ENCODE results near the gene ADARB2.
"Not testable (repeated sequence)": the region's sequence is repeated elsewhere in the genome, so short reads cannot be mapped to it uniquely, and the experiment has no call there.

Gene ADARB2

DNA sequence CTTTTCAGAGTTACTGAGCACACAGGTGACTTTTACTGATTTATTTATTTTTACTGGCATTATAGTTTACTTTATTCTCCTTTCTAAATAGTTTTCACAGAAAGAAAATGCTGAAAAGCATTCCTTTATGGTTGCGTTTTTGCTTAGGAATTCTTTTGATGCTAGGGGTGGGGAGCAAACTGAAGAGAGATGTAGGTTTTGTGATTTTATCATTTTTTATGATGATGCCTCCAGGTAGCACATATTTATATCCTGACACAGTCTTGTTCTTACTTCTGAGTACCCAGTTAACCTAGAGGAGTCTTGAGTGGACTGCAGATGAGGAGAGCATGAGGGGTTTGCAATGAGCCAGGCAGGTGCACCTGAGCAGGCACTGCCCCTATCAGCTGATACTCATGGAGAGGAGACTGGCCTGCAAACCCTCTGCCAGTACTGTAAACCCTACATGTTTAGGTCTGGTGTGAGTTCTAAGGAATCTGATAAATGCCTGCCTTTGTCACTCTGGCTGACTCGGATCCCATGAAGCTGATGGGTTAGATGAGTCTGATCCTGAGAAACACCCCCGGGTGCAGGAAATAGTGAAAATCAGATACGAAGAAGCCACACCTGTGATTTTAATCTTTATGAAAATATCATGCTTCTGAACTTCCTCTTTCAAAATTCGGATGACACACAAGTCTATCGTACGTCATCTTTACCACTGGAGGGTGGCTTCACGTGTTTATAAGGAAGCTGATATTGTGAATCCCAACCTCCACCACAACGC is 378.3 kb downstream of the ADARB2 start:
- no peak for DNase-seq (ENCODE audit: low read depth, low spot score)

DNA sequence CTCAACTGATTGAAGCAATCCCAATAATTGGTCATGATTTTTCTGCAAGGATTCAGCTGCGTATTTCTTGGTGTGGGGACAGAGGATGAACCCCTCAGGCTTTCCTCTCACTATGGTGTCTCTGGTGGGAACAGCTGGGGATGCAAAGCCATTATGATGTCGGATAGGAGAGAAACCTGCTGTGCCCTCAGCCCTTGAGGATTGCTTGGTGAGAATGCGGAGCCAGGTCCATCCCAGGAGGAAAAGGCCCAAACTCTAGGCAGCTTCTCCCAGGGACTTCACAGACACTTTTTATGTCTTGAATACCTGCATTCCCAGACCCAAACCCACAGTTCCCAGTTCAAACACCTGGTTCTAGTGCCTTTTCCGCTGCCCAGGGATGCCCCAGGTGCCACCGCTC is 379.2 kb downstream of the ADARB2 start:
- no peak for DNase-seq (ENCODE audit: low read depth, low spot score)

DNA sequence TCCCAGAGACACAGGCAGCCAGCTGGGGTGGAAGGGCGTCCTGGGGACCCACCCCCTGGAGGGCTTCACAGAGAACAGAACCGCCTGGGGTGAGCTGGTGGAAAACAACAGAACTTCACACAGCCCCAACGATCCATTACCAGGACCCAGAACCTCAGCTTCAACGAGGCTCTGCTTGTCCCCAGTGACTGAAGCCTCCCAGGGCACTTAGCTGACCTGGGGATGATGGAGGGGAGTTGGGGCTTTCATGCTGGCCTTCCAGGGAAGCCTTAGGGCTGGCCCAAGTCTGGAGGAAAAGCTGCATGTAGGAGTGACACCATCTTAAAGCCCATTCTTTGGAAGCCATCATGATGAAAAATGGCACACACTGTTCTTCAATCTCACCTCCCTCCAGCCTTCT is 381.0 kb downstream of the ADARB2 start:
- DNase-seq (ENCODE audit: low read depth, low spot score) = no peak

DNA sequence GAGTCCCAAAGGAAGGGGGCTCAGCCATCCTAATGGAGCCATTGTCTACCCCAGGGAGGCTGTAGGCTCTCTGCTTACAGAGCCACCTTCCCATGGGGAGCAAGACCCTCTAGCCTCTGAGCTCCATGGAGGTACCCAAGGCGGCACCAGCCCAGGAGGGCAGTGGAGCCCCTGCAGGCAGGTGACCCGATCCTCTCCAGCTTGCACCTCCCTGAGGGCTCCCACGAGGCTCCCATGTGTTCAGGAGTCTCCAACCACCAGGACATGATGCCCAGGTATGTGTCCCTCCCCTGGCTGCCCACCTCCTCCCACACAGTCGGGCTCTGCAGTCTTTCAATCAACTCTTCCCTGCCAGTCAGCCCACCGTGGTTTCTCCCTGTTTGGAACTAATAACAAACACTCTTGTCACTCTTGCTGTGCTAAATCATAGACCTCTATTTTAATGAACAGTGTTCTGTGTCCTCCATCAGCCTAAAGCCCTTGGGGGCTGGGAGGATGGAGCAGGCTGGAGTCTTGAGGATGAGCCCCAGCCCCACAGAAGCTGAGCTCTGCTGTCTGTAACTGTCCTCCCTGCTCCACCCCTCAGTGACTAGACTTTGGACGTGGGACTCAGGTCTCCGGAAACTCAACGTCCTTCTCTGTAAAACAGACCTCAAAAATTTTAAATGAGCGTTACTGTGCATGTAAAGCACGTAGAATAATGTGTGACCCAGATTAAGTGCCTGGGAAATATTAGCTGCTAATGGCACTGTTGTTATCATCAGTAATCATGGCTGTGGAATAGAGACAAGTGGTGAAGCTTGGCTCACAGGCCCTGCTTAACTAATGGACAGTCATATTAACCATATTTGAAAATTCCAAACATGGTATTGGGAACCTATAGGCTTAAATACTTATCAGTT is 382.3 kb downstream of the ADARB2 start:
- DNase-seq (ENCODE audit: low read depth, low spot score) = no peak

DNA sequence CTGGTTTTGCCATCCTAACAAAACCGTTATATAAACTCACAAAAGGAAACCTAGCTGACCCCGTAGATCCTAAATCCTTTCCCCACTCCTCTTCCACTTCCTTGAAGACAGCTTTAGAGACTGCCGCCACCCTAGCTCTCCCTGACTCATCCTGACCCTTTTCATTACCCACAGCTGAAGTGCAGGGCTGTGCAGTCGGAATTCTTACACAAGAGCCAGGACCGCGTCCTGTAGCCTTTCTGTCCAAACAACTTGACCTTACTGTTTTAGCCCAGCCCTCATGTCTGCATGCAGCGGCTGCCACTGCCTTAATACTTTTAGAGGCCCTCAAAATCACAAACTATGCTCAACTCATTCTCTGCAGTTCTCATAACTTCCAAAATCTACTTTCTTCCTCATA is 385.0 kb downstream of the ADARB2 start:
- not testable (repeated sequence) for DNase-seq (ENCODE audit: low read depth, low spot score)

DNA sequence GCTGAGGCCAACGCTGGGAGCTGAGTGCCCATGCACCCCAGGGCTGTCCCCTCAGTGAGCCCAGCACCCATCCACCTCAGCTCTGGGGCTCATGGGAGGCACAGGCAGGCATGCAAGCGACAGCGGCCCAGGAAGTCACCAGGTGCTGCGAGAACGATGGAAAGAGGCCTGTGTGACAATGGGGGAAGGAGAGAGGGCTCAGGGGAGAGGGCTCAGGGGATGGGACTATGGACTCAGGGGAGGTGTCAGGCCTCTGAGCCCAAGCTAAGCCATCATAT is 388.6 kb downstream of the ADARB2 start:
- DNase-seq (ENCODE audit: low read depth, low spot score) = no peak

DNA sequence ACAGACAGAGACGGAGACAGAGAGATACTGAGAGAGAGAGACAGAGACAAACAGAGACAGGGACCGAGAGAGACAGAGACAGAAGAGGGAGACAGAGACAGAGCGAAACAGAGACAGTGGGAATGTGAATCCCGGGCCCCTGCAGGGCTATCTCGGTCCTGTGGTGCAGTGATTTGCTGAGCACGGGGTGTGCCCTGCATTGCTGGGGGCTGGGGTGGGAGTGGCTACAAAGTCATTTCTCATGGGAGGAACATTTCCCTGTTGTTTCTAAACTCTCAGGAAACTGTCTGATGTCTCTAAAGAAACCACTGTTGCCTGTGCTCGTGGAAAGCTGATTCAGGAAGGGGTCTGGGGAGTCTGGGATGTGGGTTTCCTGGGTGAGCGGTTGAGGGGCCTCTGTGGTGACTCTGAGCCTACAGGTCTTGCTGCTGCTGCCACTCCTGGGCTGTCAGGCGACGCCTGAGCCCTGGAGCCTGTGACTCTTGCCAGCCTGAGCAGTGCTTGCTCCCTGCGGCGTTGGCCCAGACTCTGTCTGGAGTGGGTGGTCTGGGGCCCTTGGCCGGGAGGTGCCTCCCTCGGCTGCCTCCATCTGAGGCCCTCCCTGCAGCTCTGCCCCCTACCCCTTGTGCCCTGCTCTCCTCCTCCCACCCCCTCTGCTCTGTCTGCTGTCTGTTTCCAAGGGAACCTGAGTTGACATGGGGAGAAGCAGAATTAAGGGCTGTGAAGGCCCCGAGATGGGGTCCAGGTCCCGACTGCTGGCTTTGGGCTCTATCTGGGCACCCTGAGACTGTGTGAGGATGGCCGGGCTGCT is 389.2 kb downstream of the ADARB2 start:
- no peak for DNase-seq (ENCODE audit: low read depth, low spot score)

DNA sequence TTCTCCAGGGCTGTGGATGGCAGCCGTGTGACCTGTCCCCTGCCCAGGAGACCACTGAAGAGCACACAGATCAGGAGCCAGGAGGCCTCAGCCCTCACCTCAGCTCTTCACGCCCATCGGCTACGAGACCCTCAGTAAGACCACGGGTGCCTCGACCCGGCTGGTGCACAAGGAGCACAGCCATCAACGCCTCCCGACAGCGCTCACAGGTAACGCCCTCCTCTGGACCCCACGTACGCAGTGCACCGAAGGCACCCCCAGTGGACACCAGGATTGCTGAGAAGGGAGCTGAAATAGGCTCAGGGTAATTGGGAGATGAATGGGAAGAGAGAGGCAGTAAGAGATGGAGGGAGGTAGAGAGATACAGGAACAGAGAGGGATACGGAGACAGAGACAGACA is 389.8 kb downstream of the ADARB2 start:
- DNase-seq (ENCODE audit: low read depth, low spot score) = no peak

DNA sequence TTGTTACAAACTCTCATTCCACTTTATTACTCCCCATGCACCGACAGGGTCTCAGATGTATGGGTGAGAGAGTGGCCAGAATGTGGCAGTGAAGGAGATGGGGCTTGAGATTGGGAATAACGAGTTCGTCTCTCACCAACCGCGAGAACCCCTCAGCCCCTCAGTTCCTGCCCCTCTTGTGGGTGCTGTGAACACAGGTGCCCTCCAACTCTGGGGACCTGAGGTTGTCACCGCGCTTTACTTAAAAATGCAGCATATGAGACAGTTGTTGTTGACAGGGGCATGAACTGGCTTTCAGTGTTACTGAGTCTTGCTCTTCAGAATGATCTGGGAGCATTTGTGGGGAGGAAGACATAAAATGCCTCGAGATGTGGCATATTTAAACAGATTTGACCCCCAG is 391.1 kb downstream of the ADARB2 start:
- DNase-seq (ENCODE audit: low read depth, low spot score) = no peak

DNA sequence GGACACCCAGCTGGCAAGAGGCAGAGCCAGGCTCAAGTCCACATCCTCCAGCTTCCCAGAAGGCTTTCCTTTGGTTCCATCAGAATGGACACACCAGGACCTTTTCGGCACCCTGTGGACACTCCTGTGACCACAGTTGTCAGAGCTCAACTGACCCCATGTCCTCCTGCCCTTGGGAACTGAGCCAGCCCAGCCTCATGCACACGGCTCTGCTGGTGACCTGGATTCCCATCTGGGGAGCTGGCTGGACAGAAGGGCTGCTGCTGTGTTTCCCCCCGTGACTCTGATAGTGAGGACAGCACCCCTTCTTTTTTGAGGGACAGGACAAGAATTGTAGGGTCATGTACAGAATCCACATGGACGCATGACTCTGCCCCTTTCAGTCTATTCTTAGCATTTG is 392.0 kb downstream of the ADARB2 start:
- no peak for DNase-seq (ENCODE audit: low read depth, low spot score)

DNA sequence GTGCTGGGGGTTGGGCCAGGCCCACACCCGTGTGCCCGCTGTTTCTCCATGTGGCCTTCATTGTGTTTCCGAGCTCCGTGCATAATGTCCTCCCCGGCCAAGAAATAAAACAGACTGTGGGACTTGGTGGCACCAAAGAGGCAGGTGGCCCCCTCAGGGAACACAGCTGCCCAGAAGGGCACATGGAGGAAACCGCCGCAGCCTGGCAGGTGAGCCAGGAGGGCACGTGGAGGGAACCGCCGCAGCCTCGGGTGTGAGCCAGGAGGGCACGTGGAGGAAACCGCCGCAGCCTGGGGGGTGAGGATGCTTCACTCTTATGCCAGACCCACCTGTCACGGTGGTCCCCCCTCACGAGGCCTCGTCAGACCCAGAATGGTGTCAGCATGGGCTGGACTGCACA is 392.5 kb downstream of the ADARB2 start:
- no peak for DNase-seq (ENCODE audit: low read depth, low spot score)

DNA sequence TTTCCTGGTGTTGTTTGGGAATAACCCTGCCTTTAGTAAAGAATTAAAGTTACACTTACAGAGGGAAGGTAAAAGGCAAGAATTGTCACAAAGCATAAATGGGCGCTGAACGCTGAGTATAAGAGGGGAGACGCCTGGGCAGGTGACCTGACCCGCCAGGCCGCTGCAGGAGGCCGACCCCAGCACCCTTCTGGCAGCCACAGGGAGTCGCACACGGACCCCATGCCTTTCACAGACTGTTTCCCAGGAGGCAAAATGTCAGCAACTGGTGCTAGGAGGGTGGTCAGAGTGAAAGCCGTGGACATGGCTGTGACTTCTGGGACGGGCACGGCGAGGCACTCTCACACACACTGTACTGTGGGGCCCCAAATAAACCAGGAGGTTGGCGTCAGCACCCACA is 392.9 kb downstream of the ADARB2 start:
- no peak for DNase-seq (ENCODE audit: low read depth, low spot score)

DNA sequence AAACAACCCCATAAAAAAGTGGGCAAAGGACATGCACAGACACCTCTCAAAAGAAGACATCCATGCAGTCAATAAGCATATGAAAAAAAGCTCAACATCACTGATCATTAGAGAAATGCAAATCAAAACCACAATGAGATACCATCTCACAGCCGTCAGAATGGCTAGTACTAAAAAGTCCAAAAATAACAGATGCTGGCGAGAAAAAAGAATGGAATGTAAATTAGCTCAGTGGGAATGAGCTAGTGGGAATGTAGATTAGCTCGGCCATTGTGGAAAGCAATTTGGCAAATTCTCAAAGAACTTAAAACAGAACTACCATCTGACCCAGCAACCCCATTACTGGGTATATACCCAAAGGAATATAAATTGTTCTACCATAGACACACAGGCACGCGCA is 394.1 kb downstream of the ADARB2 start:
- no peak for DNase-seq (ENCODE audit: low read depth, low spot score)

DNA sequence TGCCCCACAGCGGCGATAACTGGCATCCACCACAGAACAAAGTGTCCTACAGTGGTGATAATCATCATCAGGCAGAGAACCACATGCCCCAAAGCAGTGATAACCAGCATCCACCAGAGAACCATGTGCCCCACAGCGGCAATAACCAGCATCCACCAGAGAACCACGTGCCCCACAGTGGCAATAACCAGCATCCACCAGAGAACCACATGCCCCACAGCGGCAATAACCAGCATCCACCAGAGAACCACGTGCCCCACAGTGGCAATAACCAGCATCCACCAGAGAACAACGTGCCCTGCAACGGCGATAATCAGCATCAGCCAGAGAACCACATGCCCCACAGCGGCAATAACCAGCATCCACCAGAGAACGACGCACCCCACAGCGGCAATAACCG is 396.3 kb downstream of the ADARB2 start:
- not testable (repeated sequence) for DNase-seq (ENCODE audit: low read depth, low spot score)

DNA sequence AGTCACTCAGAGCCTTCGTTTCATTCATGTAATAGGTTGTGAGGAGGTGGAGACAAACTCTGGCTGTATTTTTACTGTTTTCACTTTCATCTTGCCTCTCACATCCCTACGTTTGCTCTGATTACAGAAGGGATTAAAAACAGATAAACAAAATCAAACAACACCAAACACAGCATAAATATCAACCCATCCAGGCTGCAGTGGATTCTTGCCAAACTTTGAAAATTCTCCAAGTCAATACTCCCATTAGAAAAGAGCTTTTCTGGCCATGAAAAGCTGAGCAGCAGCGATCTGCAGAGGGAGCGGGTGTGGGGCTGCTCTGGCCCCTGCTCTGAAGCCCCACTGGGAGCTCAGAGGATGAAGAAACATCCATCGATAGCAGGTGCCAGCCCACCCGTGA is 397.9 kb downstream of the ADARB2 start:
- DNase-seq (ENCODE audit: low read depth, low spot score) = no peak

DNA sequence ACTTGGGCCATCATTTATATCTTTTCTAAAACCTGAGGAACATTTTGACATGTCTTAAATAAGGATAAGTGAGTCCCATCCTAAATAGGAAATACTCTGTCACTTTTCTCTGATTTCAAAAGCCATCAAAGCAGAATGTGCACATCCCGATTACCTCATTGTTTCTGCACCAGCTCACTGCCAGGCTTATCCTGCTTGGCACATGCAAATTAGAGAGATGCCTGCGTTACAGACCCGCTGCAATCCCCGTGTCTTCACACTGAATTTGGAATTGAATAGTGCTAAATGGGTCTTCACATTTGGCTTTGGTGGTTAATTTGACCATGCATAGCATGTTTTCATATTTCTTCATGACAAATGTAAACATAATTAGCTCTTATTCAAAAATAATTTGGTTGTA is 401.7 kb downstream of the ADARB2 start:
- no peak for DNase-seq (ENCODE audit: low read depth, low spot score)

DNA sequence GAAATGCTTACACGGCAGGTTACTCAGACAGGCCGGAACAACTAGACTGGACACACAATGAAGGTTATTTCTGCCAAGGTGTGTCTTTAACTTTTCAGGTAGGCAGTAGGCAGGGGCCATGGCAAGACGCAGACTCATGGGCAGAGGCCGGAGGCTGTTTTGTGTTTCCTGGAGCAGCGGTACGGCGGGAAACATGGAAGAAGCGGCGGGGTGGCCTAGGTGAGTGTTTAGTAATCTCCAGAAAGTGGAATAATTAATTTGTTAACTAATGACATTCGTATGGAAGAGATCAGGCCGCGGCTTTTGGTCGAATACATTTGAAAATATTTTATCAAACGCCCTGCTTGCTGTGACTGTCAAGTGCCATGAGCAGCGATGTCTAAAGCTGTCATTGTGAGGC is 403.3 kb downstream of the ADARB2 start:
- DNase-seq (ENCODE audit: low read depth, low spot score) = no peak

DNA sequence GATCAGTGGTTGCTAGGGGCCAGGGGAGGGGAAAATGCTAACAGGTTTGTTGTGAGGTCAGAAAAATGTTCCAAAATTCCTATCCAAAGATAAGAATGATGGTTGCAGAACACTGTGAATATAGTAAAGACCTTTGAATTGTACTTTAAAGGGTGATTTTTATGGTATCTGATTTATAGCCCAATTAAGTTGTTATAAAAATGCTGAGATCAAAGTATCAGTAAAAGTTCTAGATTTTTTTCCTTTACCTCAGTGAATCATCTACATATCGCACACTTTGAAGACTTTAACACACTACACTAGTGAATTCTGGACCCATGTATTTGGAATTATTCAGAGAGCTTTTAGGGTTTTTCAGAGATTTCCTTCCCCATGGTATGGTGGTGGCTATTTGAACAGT is 405.8 kb downstream of the ADARB2 start:
- no peak for DNase-seq (ENCODE audit: low read depth, low spot score)

DNA sequence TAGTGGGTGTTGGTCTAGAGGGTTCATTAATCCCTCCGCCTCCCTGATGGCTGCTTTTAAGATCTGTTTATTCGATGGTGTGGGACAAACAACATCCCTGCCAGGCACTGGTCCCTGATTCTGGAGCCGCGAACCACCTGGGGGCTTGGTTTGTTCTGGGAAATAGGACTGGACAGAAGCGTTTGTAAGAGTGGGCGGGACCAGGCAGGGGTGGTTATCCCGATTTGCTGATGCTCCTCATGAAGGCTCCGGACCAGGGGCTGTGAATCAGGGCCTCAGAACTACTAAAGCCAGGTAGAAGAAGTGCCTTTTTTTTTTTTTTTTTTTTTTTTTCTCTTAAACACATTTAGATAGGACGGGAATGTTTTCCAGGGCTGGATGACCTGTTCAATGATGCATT is 407.7 kb downstream of the ADARB2 start:
- no peak for DNase-seq (ENCODE audit: low read depth, low spot score)

DNA sequence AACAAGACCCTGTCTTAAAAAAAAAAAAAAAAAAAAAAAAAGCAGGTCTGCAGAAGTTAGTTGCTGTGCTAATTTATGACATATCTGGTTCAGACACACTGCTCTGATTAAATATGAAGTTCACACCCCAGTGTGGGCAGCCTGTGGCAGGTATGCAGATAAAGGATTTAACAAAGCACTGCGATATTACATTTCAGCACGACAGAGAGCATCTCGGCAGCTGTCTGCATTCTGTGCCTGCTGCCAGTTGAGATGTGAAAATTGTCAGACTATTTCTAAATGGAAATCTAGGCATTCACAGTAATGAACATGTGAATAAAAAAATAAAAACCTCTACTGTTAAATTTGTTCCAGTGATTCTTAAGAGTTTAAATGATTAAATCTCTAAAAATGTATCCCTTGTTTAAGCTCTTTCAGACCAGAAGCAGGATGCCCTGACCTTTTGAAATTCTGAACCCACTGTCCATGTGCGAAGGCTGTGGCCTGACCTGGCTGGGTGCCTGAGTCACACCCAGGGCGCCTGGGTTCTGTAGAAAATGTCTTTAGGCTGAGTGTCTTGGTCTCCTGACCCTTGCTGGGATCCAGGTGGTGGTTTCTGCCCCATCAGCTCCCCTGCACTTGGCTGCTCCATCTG is 408.2 kb downstream of the ADARB2 start:
- DNase-seq (ENCODE audit: low read depth, low spot score) = no peak

DNA sequence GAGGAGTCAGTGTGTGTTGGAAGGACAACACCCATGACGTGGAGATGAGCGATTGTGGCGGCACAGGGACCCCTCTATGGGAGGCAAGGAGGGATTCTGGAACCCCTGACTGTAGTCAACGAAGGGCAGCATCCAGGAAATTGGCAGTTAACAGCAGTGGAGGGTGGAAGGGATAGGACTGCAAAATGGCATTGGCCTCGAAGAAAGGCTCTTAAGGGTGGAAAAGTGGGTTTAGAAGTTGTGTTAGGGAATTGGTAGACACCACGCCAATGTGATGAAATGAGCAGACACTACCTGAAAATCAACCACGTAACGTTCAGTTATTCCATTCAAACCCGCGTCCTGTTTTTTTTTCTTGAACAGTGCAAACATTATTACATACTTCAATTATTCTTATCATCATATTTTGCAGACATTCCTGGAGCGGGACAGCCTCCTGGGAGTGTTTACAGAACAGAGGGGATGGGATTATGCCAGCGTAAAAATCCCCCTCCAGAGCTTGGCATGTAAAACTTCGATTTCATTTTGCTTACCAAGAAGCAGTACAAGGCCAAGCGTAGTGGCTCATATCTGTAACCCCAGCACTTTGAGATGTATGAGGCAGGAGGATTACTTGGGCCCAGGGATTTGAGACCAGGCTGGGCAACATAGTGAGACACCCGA is 409.0 kb downstream of the ADARB2 start:
- no peak for DNase-seq (ENCODE audit: low read depth, low spot score)
